K562 (cell line): ENCODE measurements around the gene BCL6B. TPM values are rescaled to one million over a fixed set of nuclear protein-coding genes. Genes with fewer than 3 reads are reported as not detected.

Experiments used
- DPF2 ChIP-seq: fragments of 450-650 bp; IDR thresholded peaks from 2 replicates; pipeline ENCODE4 v1.6.1; 2016
- JUND ChIP-seq, 2 experiments: IDR thresholded peaks; 2 replicates in 1 of 2; 3 replicates in 1 of 2; pipeline ENCODE4 v1.6.1; 2011; ENCODE audit warnings: borderline replicate concordance in 2 of 2, low read depth in 2 of 2, low read length in 2 of 2, improper control_type of control experiment in 1 of 2, missing biosample characterization in 1 of 2, missing genetic modification characterization in 1 of 2, missing genetic modification reagents in 1 of 2
- MGA ChIP-seq: fragments of 450-650 bp; IDR thresholded peaks from 2 replicates; pipeline ENCODE4 v1.6.1; 2016; ENCODE audit warnings: mild to moderate bottlenecking, moderate library complexity
- MITF ChIP-seq: IDR thresholded peaks from 2 replicates; pipeline ENCODE4 v1.6.1; 2014; ENCODE audit warnings: antibody characterized with exemption
- YY1 ChIP-seq, 3 experiments: IDR thresholded peaks; 2 replicates each; pipeline ENCODE4 v1.6.1; 2011; ENCODE audit warnings: low read length in 2 of 3, mild to moderate bottlenecking in 2 of 3, moderate library complexity in 2 of 3, borderline replicate concordance in 1 of 3, control low read depth in 1 of 3, low read depth in 1 of 3; ENCODE audit not compliant: insufficient read depth in 3 of 3, insufficient replicate concordance in 2 of 3, control insufficient read depth in 1 of 3, insufficient read length in 1 of 3; ENCODE audit errors: extremely low read depth in 1 of 3
- ZFX ChIP-seq: sonication (generic); formaldehyde crosslinking; IDR thresholded peaks from 2 replicates; pipeline ENCODE4 v1.8.0; 2022; ENCODE audit warnings: mild to moderate bottlenecking, missing genetic modification reagents, moderate library complexity
- ZNF24 ChIP-seq: fragments of 450-650 bp; IDR thresholded peaks from 2 replicates; pipeline ENCODE4 v1.6.1; 2016
- polyA plus RNA-seq, 8 experiments: library from polyadenylated mRNA; depleted of rRNA in 4 of 8; stranded (reverse) in 5 of 8; unstranded in 3 of 8; fragments of >200 nt; fragmentation: Nextera tagmentation in 2 of 8; fragmentation: Illumina TruSeq in 1 of 8; extraction: Ambion mirVana in 2 of 8; extraction: Trizol in 1 of 8; gene quantifications; 2 replicates each; pipeline versions ENCODE4 v1.2.1 to v1.2.3, GENCODE V29; 2011 to 2014; ENCODE audit warnings: inconsistent platforms in 1 of 8, missing spikeins in 1 of 8
- total RNA-seq, 7 experiments: library from RNA; depleted of rRNA in 6 of 7; stranded (reverse); fragments of >200 nt in 6 of 7; fragmentation: Illumina TruSeq in 2 of 7; extraction: Trizol in 2 of 7; gene quantifications; 2 replicates each; pipeline versions ENCODE4 v1.2.1 to v1.2.3, GENCODE V29; 2011 to 2021; ENCODE audit warnings: low replicate concordance in 1 of 7
- TF ChIP-seq, protein P1 (sequence below): fragments of 450-650 bp; IDR thresholded peaks from 2 replicates; pipeline ENCODE4 v1.6.1; 2017; ENCODE audit warnings: antibody characterized with exemption

BCL6B gene
- total and polyA plus RNA-seq, 9 of the 15 experiments (the other 6 are each of a cell fraction or from before 2014, with no cell fraction given): 0.89 to 5.0 (median 3.6) TPM

- TF ChIP-seq MGA (no peak), ZNF24 (peak; percentile 38), ZFX (CRISPR knock-in tag) (peak; percentile 25; the same call in 1 of the 2 replicates), YY1 (IDR thresholded peaks at IDR 0.05; ENCODE audit: borderline replicate concordance in 1 of 3, control insufficient read depth in 1 of 3, extremely low read depth in 1 of 3, insufficient read depth in 3 of 3, insufficient read length in 1 of 3, insufficient replicate concordance in 2 of 3, low read depth in 1 of 3, low read length in 2 of 3) (peak in 1 of 3 experiments; percentile 6), JUND (IDR thresholded peaks at IDR 0.05; ENCODE audit: borderline replicate concordance, low read depth, low read length) (0 out of 2 replicates have a peak, but pooled peaks have one; percentile 23), JUND (tag; IDR thresholded peaks at IDR 0.05; ENCODE audit: borderline replicate concordance, low read depth, low read length) (no peak; the same call in 2 of the 3 replicates), DPF2 (peak; percentile 30; the same call in 1 of the 2 replicates), MITF (peak; percentile 27; the same call in 1 of the 2 replicates)
- TF ChIP-seq, protein P1, sequence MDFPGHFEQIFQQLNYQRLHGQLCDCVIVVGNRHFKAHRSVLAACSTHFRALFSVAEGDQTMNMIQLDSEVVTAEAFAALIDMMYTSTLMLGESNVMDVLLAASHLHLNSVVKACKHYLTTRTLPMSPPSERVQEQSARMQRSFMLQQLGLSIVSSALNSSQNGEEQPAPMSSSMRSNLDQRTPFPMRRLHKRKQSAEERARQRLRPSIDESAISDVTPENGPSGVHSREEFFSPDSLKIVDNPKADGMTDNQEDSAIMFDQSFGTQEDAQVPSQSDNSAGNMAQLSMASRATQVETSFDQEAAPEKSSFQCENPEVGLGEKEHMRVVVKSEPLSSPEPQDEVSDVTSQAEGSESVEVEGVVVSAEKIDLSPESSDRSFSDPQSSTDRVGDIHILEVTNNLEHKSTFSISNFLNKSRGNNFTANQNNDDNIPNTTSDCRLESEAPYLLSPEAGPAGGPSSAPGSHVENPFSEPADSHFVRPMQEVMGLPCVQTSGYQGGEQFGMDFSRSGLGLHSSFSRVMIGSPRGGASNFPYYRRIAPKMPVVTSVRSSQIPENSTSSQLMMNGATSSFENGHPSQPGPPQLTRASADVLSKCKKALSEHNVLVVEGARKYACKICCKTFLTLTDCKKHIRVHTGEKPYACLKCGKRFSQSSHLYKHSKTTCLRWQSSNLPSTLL: no peak
Measured at GRCh38 chr17:7014995-7015958, 7.6 kb upstream of the BCL6B start (continued).
